GM13977 (cell line): ENCODE data around the gene ZNF740.

Experiments
- DNase-seq: peaks from one replicate; pipeline ENCODE4 v3.0.0; 2012; ENCODE audit warnings: low spot score
- in situ Hi-C: fragments of 300-500 bp; cut with MboI; formaldehyde crosslinking; loops from one replicate; pipeline ENCODE4 v1.12.0; 2022; ENCODE audit warnings: low sequenced_read_pairs, low pct_unique_long_range_greater_than_20kb, mixed read lengths, inconsistent platforms; ENCODE audit not compliant: unreplicated experiment
- TF ChIP-seq, protein P1 (sequence below): IDR thresholded peaks from 2 replicates; pipeline ENCODE4 v1.5.1; 2012; ENCODE audit warnings: mild to moderate bottlenecking, control low read depth; ENCODE audit not compliant: insufficient read depth; ENCODE audit errors: extremely low read depth, missing control alignments

Gene ZNF740

DNA sequence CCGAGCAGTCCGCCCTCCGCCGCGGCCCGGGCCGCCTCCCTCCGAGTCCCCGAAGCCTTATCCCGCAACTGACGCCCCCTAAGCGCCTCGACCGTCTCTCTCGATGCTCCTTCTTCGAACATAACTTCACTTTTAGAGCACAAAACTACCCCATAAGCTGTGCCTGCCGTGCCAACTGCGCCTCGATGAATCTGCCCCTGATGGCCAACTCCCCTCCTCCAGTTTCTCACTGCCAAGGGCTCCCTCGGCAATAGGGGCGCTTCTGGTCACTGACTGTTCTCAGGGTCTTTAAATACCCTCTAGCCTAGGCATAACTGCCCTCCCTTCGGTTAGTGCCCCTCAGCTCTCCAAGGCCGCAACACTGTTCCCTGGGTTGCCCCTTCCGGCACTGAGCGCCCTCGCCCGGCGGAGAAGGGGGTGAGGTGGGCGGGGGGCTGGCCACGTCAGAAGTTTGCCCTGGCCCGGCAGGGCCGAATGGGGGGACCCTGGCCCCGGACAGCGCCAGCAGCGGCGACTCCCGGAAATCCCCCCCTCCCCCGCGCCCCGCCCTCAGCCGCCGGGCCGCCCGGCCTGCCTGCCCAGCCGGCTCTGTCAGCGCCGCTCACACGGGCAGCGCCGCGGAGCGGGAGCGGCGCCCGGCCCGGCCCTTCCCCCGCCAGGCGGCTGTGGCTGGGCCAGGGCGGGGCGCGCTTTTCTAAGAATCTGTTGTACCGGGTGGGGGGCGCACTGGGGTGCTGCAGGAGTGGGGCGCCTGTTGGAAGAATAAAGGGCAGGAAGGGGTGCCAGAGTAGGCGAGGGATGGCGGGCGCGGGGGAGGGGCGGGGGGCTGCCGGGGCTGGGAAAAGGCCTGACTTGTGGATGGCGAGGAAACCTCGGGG lies 40.9 kb downstream of the ZNF740 start:
- DNase-seq, result peak; percentile 85
- TF ChIP-seq, protein P1, sequence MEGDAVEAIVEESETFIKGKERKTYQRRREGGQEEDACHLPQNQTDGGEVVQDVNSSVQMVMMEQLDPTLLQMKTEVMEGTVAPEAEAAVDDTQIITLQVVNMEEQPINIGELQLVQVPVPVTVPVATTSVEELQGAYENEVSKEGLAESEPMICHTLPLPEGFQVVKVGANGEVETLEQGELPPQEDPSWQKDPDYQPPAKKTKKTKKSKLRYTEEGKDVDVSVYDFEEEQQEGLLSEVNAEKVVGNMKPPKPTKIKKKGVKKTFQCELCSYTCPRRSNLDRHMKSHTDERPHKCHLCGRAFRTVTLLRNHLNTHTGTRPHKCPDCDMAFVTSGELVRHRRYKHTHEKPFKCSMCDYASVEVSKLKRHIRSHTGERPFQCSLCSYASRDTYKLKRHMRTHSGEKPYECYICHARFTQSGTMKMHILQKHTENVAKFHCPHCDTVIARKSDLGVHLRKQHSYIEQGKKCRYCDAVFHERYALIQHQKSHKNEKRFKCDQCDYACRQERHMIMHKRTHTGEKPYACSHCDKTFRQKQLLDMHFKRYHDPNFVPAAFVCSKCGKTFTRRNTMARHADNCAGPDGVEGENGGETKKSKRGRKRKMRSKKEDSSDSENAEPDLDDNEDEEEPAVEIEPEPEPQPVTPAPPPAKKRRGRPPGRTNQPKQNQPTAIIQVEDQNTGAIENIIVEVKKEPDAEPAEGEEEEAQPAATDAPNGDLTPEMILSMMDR, result peak; percentile 40
- in situ Hi-C loops, result no loop called here

DNA sequence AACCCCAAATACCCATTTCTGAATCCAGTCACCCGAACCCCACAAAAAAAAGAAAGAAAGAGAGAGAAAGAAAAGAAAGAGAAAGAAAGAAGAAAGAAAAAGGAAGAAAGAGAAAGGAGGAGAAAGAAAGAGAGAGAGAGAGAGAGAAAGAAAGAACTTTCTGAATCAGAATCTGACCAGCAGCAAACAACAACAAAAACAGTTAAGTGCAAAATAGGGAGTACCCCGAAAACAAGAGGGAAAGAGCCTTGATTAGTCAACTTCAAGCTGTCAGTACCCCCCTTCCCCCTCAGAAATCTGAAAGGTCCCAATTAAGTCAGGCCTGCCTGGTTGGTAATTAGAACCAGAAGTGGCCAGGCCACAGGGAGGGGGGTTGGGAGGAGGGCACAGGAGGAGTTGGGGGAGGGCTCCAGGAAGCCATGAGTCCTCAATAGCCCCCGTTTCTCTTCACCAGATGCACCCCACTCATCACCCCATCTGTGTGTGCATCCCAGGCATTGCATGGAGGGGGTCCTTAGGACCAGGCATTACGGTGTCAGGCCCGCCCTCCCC lies 41.7 kb downstream of the ZNF740 start:
- in situ Hi-C loops, result no loop called here
- TF ChIP-seq, protein P1, result no peak
- no peak for DNase-seq

DNA sequence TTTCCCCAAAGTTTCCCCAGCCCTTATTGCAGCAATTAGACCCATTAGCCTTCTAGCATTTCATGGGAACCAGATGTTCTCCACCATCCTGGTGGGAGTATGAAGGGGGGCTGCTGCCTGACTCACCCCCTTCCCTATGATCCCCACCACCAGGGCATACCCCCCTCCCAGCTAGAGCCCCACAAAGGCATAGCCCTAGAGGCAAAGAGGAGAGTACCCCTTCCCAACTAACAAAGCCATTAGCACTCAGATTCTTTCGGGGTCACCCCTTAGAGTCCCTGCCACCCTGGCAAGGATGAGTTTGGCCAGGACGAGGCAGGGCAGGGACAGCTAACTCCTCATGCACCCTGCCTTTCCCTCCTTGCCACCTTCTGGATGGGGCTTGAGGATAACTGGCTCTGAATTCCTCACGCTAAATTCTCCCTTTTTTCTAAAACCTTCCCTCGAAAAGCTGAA lies 42.3 kb downstream of the ZNF740 start:
- DNase-seq, result no peak
- in situ Hi-C loops, result no loop called here
- TF ChIP-seq, protein P1, result no peak

DNA sequence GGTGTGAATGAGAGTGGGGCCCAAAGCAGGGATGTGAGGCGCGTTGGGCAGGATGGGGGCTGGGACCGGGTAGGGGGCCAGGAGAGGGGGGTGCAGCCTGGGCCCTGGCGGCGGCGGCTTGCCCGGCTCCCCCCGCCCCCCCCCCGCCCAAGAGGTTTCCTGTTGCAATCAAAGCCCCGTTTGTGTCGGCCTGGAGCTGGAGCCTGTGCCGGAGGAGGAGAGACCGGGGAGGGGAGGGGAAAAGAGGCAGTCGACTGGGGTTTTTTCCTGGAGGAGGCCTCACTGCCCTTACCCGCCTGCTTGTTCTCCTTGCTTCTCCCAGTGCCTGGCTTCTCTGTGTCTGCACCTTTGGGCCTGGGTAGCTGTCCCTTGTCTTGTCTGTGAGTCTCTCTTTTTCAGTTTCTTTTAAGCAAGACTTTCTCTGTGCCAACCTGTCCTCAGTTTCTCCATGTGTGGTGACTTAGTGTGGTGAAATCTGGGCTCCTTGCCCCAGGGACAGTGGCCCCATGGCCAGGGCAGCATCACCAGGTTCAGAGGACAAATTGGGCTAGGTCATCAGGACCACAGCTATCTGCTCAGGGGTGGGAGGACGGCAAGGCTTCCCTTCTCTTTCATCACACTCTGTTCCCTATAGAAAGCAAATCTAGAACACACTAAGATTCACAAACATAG lies 43.0 kb downstream of the ZNF740 start:
- in situ Hi-C loops, result no loop called here
- TF ChIP-seq, protein P1, result no peak
- no peak for DNase-seq

DNA sequence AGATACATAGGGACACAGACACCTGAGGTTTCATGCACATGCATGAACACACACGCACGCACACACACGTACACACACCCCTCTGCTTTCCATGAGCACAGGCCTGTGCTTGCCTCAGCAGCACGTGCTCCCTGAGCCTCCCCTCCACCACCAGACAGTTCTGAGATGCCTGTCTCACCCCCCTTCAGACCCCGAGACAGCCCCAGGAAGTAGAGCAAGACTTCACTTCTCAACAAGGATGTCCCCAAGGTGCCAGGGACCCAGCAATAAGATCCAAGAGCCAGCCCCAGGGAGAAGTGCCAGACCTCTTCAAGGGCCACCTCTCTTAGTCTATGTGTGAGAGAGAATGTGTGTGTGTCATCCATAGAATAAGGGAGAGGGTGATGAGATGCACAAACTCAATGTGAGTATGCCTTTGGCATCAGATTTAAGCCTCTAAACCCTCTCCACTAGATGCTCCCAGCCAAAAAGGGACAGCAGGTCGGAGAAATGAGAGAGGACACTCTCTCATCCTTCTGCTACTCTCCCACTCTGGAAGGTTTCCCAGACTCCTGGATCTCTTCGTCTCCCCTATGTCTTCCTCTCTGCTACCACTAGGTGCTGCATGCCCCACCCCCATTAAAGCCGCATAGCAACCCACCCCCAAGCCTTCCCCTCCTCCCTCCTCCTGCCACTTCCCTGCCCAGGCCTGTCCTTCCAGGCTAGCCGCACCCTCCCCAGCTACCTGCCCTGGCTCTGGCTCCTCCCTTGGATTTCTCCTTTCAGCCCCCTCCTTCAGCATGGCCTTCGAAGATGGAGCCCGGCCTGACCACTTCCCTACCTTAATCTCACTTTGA lies 43.8 kb downstream of the ZNF740 start:
- DNase-seq, result no peak
- in situ Hi-C loops, result no loop called here
- TF ChIP-seq, protein P1, result no peak
